ENCODE results near the gene NRDE2.

GRCh38 chr14:90255871-90256270, 75.9 kb downstream of the NRDE2 start:
- TF ChIP-seq, protein P1, sequence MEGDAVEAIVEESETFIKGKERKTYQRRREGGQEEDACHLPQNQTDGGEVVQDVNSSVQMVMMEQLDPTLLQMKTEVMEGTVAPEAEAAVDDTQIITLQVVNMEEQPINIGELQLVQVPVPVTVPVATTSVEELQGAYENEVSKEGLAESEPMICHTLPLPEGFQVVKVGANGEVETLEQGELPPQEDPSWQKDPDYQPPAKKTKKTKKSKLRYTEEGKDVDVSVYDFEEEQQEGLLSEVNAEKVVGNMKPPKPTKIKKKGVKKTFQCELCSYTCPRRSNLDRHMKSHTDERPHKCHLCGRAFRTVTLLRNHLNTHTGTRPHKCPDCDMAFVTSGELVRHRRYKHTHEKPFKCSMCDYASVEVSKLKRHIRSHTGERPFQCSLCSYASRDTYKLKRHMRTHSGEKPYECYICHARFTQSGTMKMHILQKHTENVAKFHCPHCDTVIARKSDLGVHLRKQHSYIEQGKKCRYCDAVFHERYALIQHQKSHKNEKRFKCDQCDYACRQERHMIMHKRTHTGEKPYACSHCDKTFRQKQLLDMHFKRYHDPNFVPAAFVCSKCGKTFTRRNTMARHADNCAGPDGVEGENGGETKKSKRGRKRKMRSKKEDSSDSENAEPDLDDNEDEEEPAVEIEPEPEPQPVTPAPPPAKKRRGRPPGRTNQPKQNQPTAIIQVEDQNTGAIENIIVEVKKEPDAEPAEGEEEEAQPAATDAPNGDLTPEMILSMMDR (IDR thresholded peaks at IDR 0.05) = no peak
- no peak for TF ChIP-seq POLR2A (IDR thresholded peaks at IDR 0.05)
